SK-N-SH (cell line): ENCODE data around the gene NEK6. TPM values are rescaled to one million over a fixed set of nuclear protein-coding genes. Genes with fewer than 3 reads are reported as not detected.

Source experiments
- CTCF ChIA-PET: fragments of 300-600, 350-600 bp; formaldehyde crosslinking; extraction: SDS; loops from one replicate; lab custom pipeline; 2021; lab: Yijun Ruan, JAX
- POLR2A ChIA-PET: fragments of 350-600 bp; sonication (Branson Sonifier 250); formaldehyde crosslinking; extraction: SDS; loops from one replicate; lab custom pipeline; 2020; ENCODE audit warnings: antibody characterized with exemption, inconsistent platforms; lab: Yijun Ruan, JAX
- DNase-seq: peaks from one replicate; pipeline ENCODE4 v3.0.0; 2012
- H2AFZ ChIP-seq: fragments of 200-600 bp; sonication (generic); 2 replicates; pipeline ENCODE4 v1.8.1; 2016; ENCODE audit warnings: antibody characterized with exemption, mild to moderate bottlenecking, low read depth
- H3F3A ChIP-seq: fragments of 200-600 bp; sonication (generic); replicated peaks from 2 replicates; pipeline ENCODE3; 2016; ENCODE audit warnings: antibody characterized with exemption, mild to moderate bottlenecking; ENCODE audit not compliant: insufficient read depth
- H3K27ac ChIP-seq, 2 experiments: fragments of 200-500 bp in 1 of 2; fragments of 200-600 bp in 1 of 2; sonication (Bioruptor generic) in 1 of 2; sonication (generic), shearing (Covaris generic) in 1 of 2; 2 replicates each; pipeline versions ENCODE4 v1.5.1 to v1.6.1; 2014 to 2016; ENCODE audit warnings: low read depth in 2 of 2, inconsistent platforms in 1 of 2, low read length in 1 of 2, mild to moderate bottlenecking in 1 of 2, mixed read lengths in 1 of 2
- H3K27me3 ChIP-seq: fragments of 200-600 bp; sonication (generic), shearing (Covaris generic); 2 replicates; pipeline ENCODE4 v1.6.1; 2016; ENCODE audit warnings: mixed run types; ENCODE audit not compliant: insufficient read depth
- H3K36me3 ChIP-seq, 2 experiments: fragments of 200-500 bp in 1 of 2; fragments of 200-600 bp in 1 of 2; sonication (Bioruptor generic) in 1 of 2; sonication (generic) in 1 of 2; replicated peaks in 1 of 2; 2 replicates each; pipeline versions ENCODE3 to v1.5.1; 2014 to 2016; ENCODE audit warnings: low read length in 1 of 2, mild to moderate bottlenecking in 1 of 2; ENCODE audit not compliant: insufficient read depth in 2 of 2, control insufficient read depth in 1 of 2
- H3K4me1 ChIP-seq, 2 experiments: fragments of 200-500 bp in 1 of 2; fragments of 200-600 bp in 1 of 2; sonication (Bioruptor generic) in 1 of 2; sonication (generic), shearing (Covaris generic) in 1 of 2; 2 replicates each; pipeline versions ENCODE4 v1.5.1 to v1.6.1; 2014 to 2016; ENCODE audit warnings: low read depth in 1 of 2, low read length in 1 of 2, mixed run types in 1 of 2; ENCODE audit not compliant: insufficient read depth in 2 of 2, control insufficient read depth in 1 of 2
- H3K4me2 ChIP-seq: fragments of 200-600 bp; sonication (generic), shearing (Covaris generic); 2 replicates; pipeline ENCODE4 v1.6.1; 2017; ENCODE audit warnings: mixed run types
- H3K4me3 ChIP-seq, 2 experiments: fragments of 200-500 bp in 1 of 2; fragments of 200-600 bp in 1 of 2; sonication (Bioruptor generic) in 1 of 2; sonication (generic), shearing (Covaris generic) in 1 of 2; 2 replicates each; pipeline versions ENCODE4 v1.5.1 to v1.8.1; 2014 to 2016; ENCODE audit warnings: low read depth in 2 of 2, inconsistent platforms in 1 of 2, low read length in 1 of 2, mild to moderate bottlenecking in 1 of 2, mixed read lengths in 1 of 2, moderate library complexity in 1 of 2
- H3K79me2 ChIP-seq: fragments of 200-600 bp; sonication (generic); 2 replicates; pipeline ENCODE4 v1.8.1; 2017; ENCODE audit warnings: mild to moderate bottlenecking; ENCODE audit not compliant: insufficient read depth
- H3K9ac ChIP-seq: fragments of 200-600 bp; sonication (generic); 2 replicates; pipeline ENCODE4 v1.6.1; 2017; ENCODE audit warnings: mixed run types
- H3K9me2 ChIP-seq: fragments of 200-600 bp; sonication (generic); 2 replicates; pipeline ENCODE4 v1.6.1; 2017; ENCODE audit warnings: mixed run types
- H3K9me3 ChIP-seq: fragments of 200-600 bp; sonication (generic); 2 replicates; pipeline ENCODE4 v1.6.1; 2017; ENCODE audit warnings: mixed run types, mild to moderate bottlenecking, moderate library complexity
- H4K20me1 ChIP-seq: fragments of 200-600 bp; sonication (generic); 2 replicates; pipeline ENCODE4 v1.6.1; 2017; ENCODE audit warnings: mild to moderate bottlenecking, mixed run types; ENCODE audit not compliant: insufficient read depth
- EP300 ChIP-seq, 2 experiments: IDR thresholded peaks; 2 replicates each; pipeline versions ENCODE4 v1.4.0 to v1.6.1; 2012; ENCODE audit warnings: borderline replicate concordance in 1 of 2, low read depth in 1 of 2, low read length in 1 of 2
- FOSL2 ChIP-seq: IDR thresholded peaks from 2 replicates; pipeline ENCODE4 v1.4.0; 2012; ENCODE audit warnings: low read depth, mild to moderate bottlenecking, moderate library complexity, borderline replicate concordance
- FOXJ3 ChIP-seq: sonication (generic); formaldehyde crosslinking; IDR thresholded peaks from 2 replicates; pipeline ENCODE4 v1.5.1; 2020; ENCODE audit warnings: mild to moderate bottlenecking, missing genetic modification reagents
- FOXM1 ChIP-seq: IDR thresholded peaks from 2 replicates; pipeline ENCODE4 v1.4.0; 2012; ENCODE audit warnings: low read depth, mild to moderate bottlenecking
- GABPA ChIP-seq: IDR thresholded peaks from 2 replicates; pipeline ENCODE4 v1.4.0; 2012; ENCODE audit warnings: low read depth, mild to moderate bottlenecking
- GATA2 ChIP-seq: sonication (generic); formaldehyde crosslinking; IDR thresholded peaks from 2 replicates; pipeline ENCODE4 v1.5.0; 2020; ENCODE audit warnings: mild to moderate bottlenecking, missing genetic modification reagents
- JUND ChIP-seq: IDR thresholded peaks from 2 replicates; pipeline ENCODE4 v1.4.0; 2012
- MXI1 ChIP-seq: IDR thresholded peaks from 2 replicates; pipeline ENCODE4 v1.6.1; 2012; ENCODE audit warnings: mild to moderate bottlenecking, low read depth, low read length, improper control_type of control experiment
- NFIC ChIP-seq: IDR thresholded peaks from 2 replicates; pipeline ENCODE4 v1.4.0; 2012; ENCODE audit warnings: borderline replicate concordance
- NRF1 ChIP-seq: IDR thresholded peaks from 2 replicates; pipeline ENCODE4 v1.6.1; 2012; ENCODE audit warnings: low read depth, mild to moderate bottlenecking, low read length
- POLR2AphosphoS5 ChIP-seq: IDR thresholded peaks from 2 replicates; pipeline ENCODE4 v1.6.1; 2012; ENCODE audit warnings: low read depth, low read length
- RCOR1 ChIP-seq: fragments of 150-350 bp; IDR thresholded peaks from 2 replicates; pipeline ENCODE4 v1.6.1; 2017; ENCODE audit warnings: antibody characterized with exemption, low read length
- RFX5 ChIP-seq: IDR thresholded peaks from 2 replicates; pipeline ENCODE4 v1.6.1; 2012; ENCODE audit warnings: mild to moderate bottlenecking, improper control_type of control experiment, low read length
- RXRA ChIP-seq: IDR thresholded peaks from 2 replicates; pipeline ENCODE4 v1.4.0; 2012; ENCODE audit warnings: low read depth, mild to moderate bottlenecking, borderline replicate concordance
- TAF1 ChIP-seq: IDR thresholded peaks from 2 replicates; pipeline ENCODE4 v1.6.1; 2012; ENCODE audit warnings: low read depth, mild to moderate bottlenecking, low read length, moderate library complexity, borderline replicate concordance
- TEAD4 ChIP-seq: IDR thresholded peaks from 2 replicates; pipeline ENCODE4 v1.4.0; 2012; ENCODE audit warnings: mild to moderate bottlenecking, borderline replicate concordance; ENCODE audit not compliant: insufficient read depth
- YY1 ChIP-seq: IDR thresholded peaks from 2 replicates; pipeline ENCODE4 v1.4.0; 2012; ENCODE audit warnings: low read depth, mild to moderate bottlenecking
- WGBS: methylation state at CpG from one replicate; pipeline ENCODE4 v1.1.6; 2017; ENCODE audit warnings: low lambda C conversion rate; 5-methylcytosine and 5-hydroxymethylcytosine counted together
- polyA plus RNA-seq, 3 experiments: library from polyadenylated mRNA; depleted of rRNA; stranded (reverse); fragments of >200 nt; gene quantifications; 2 replicates each; pipeline ENCODE4 v1.2.3, GENCODE V29; 2012
- TF ChIP-seq, protein P1 (sequence below): fragments of 200-600 bp; sonication (generic); IDR thresholded peaks from 2 replicates; pipeline ENCODE4 v1.6.1; 2017; ENCODE audit warnings: antibody characterized with exemption, mild to moderate bottlenecking, moderate library complexity
- TF ChIP-seq, protein P2 (sequence below): IDR thresholded peaks from 2 replicates; pipeline ENCODE4 v1.4.0; 2012; ENCODE audit warnings: low read depth, borderline replicate concordance
- TF ChIP-seq, protein P3 (sequence below): fragments of 150-350 bp; IDR thresholded peaks from 2 replicates; pipeline ENCODE4 v1.6.1; 2017; ENCODE audit warnings: antibody characterized with exemption, low read length, low read depth, borderline replicate concordance
- TF ChIP-seq, protein P4 (sequence below): IDR thresholded peaks from 2 replicates; pipeline ENCODE4 v1.4.0; 2012; ENCODE audit warnings: low read depth, borderline replicate concordance
- TF ChIP-seq, protein P5 (sequence below): IDR thresholded peaks from 2 replicates; pipeline ENCODE4 v1.6.1; 2012; ENCODE audit warnings: mild to moderate bottlenecking, low read depth, low read length, moderate library complexity
- TF ChIP-seq, protein P6 (sequence below): IDR thresholded peaks from 2 replicates; pipeline ENCODE4 v1.4.0; 2012; ENCODE audit warnings: low read depth

The NEK6 gene
- polyA plus RNA-seq, 1 of the 3 experiments (the other 2 are of a cell fraction) = 89.8 TPM

DNA sequence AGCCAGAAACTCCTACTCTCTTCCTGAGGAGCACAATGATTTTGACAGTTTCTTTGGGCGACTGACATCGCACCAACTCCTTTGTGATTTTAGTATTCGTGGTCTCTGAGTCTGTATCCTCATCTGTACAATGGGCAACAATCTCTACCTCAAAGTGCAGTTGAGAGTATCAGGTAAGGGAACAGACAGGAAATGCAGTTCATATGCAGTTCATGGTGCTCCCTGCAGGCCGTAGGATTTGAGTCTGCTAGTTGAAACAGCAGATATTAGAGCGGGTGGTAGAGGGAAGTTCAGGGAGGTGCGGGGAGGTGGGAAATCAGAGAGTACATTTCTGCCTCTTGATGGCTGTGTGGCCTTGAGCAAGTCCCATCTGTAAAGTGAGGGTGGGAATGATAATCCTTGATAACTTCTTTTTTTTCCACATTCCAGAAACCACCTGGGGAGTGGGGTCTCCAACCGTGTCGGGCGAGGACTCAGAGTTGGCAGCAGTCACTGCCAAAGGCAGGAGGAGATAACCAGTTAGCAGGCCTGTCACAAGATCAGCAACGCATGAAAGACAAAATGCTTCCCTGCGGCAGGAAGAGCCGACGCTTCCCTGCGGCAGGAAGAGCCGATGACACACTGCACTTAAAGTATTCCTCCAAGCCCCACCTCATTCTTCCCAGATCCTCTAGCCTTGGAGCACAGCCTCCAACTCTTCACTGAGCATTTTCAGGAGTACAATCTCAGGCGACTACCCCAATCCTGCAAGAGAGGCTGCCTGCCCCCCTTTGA lies 6.0 kb upstream of the NEK6 start:
- H3K79me2 ChIP-seq = no peaks in the 10 kb centered on the region
- CTCF ChIA-PET = no interaction called here
- H3K27ac ChIP-seq = peak overlapping the region in 1 of 2 experiments; percentile 65; a peak in 2 of 4 replicates
- peaks cover 16% of the 10 kb centered on the region for H3F3A ChIP-seq
- H3K4me1 ChIP-seq = peaks cover 3 to 13% of the 10 kb centered on the region in 2 experiments; a peak in 2 of 4 replicates
- no peaks in the 10 kb centered on the region for H3K27me3 ChIP-seq
- H3K4me2 ChIP-seq = peak overlapping the region; percentile 48
- H3K9me3 ChIP-seq = no peaks in the 10 kb centered on the region
- peak overlapping the region; percentile 41 for H3K9ac ChIP-seq
- 33% methylated on average over 16 of the region's 16 CpGs for WGBS
- no peaks in the 10 kb centered on the region for H3K9me2 ChIP-seq
- H3K4me3 ChIP-seq = no peak overlapping the region
- H4K20me1 ChIP-seq = no peaks in the 10 kb centered on the region
- H3K36me3 ChIP-seq = no peaks in the 10 kb centered on the region
- POLR2A ChIA-PET = no interaction called here
- DNase-seq = no peak
- H2AFZ ChIP-seq = peak overlapping the region; percentile 89
- peak; percentile 19; the same call in 1 of the 2 replicates for TF ChIP-seq TAF1
- TF ChIP-seq NRF1 = no peak
- no peak; the same call in 1 of the 2 replicates for TF ChIP-seq JUND
- TF ChIP-seq MXI1 = no peak
- TF ChIP-seq FOXJ3 (CRISPR knock-in tag) = no peak
- TF ChIP-seq RCOR1 = no peak
- TF ChIP-seq NFIC = no peak
- TF ChIP-seq, protein P1, sequence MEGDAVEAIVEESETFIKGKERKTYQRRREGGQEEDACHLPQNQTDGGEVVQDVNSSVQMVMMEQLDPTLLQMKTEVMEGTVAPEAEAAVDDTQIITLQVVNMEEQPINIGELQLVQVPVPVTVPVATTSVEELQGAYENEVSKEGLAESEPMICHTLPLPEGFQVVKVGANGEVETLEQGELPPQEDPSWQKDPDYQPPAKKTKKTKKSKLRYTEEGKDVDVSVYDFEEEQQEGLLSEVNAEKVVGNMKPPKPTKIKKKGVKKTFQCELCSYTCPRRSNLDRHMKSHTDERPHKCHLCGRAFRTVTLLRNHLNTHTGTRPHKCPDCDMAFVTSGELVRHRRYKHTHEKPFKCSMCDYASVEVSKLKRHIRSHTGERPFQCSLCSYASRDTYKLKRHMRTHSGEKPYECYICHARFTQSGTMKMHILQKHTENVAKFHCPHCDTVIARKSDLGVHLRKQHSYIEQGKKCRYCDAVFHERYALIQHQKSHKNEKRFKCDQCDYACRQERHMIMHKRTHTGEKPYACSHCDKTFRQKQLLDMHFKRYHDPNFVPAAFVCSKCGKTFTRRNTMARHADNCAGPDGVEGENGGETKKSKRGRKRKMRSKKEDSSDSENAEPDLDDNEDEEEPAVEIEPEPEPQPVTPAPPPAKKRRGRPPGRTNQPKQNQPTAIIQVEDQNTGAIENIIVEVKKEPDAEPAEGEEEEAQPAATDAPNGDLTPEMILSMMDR = no peak; the same call in 1 of the 2 replicates
- no peak for TF ChIP-seq TEAD4
- TF ChIP-seq POLR2AphosphoS5 = peak; percentile 52; the same call in 1 of the 2 replicates
- TF ChIP-seq FOXM1 = no peak
- TF ChIP-seq, protein P2, sequence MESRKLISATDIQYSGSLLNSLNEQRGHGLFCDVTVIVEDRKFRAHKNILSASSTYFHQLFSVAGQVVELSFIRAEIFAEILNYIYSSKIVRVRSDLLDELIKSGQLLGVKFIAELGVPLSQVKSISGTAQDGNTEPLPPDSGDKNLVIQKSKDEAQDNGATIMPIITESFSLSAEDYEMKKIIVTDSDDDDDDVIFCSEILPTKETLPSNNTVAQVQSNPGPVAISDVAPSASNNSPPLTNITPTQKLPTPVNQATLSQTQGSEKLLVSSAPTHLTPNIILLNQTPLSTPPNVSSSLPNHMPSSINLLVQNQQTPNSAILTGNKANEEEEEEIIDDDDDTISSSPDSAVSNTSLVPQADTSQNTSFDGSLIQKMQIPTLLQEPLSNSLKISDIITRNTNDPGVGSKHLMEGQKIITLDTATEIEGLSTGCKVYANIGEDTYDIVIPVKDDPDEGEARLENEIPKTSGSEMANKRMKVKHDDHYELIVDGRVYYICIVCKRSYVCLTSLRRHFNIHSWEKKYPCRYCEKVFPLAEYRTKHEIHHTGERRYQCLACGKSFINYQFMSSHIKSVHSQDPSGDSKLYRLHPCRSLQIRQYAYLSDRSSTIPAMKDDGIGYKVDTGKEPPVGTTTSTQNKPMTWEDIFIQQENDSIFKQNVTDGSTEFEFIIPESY = no peak
- TF ChIP-seq YY1 = no peak
- TF ChIP-seq GABPA = no peak; the same call in 1 of the 2 replicates
- TF ChIP-seq, protein P3, sequence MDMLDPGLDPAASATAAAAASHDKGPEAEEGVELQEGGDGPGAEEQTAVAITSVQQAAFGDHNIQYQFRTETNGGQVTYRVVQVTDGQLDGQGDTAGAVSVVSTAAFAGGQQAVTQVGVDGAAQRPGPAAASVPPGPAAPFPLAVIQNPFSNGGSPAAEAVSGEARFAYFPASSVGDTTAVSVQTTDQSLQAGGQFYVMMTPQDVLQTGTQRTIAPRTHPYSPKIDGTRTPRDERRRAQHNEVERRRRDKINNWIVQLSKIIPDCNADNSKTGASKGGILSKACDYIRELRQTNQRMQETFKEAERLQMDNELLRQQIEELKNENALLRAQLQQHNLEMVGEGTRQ = no peak
- TF ChIP-seq, protein P4, sequence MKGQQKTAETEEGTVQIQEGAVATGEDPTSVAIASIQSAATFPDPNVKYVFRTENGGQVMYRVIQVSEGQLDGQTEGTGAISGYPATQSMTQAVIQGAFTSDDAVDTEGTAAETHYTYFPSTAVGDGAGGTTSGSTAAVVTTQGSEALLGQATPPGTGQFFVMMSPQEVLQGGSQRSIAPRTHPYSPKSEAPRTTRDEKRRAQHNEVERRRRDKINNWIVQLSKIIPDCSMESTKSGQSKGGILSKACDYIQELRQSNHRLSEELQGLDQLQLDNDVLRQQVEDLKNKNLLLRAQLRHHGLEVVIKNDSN = no peak
- TF ChIP-seq, protein P5, sequence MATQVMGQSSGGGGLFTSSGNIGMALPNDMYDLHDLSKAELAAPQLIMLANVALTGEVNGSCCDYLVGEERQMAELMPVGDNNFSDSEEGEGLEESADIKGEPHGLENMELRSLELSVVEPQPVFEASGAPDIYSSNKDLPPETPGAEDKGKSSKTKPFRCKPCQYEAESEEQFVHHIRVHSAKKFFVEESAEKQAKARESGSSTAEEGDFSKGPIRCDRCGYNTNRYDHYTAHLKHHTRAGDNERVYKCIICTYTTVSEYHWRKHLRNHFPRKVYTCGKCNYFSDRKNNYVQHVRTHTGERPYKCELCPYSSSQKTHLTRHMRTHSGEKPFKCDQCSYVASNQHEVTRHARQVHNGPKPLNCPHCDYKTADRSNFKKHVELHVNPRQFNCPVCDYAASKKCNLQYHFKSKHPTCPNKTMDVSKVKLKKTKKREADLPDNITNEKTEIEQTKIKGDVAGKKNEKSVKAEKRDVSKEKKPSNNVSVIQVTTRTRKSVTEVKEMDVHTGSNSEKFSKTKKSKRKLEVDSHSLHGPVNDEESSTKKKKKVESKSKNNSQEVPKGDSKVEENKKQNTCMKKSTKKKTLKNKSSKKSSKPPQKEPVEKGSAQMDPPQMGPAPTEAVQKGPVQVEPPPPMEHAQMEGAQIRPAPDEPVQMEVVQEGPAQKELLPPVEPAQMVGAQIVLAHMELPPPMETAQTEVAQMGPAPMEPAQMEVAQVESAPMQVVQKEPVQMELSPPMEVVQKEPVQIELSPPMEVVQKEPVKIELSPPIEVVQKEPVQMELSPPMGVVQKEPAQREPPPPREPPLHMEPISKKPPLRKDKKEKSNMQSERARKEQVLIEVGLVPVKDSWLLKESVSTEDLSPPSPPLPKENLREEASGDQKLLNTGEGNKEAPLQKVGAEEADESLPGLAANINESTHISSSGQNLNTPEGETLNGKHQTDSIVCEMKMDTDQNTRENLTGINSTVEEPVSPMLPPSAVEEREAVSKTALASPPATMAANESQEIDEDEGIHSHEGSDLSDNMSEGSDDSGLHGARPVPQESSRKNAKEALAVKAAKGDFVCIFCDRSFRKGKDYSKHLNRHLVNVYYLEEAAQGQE = 0 out of 2 replicates have a peak, but pooled peaks have one; percentile 23
- peak in 1 of 2 experiments; percentile 24; a peak in 1 of 4 replicates for TF ChIP-seq EP300 (IDR thresholded peaks at IDR 0.05; ENCODE audit: borderline replicate concordance in 1 of 2, low read depth in 1 of 2, low read length in 1 of 2)
- no peak for TF ChIP-seq GATA2 (CRISPR knock-in tag)
- TF ChIP-seq RFX5 = no peak
- no peak for TF ChIP-seq RXRA
- TF ChIP-seq, protein P6, sequence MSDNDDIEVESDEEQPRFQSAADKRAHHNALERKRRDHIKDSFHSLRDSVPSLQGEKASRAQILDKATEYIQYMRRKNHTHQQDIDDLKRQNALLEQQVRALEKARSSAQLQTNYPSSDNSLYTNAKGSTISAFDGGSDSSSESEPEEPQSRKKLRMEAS = peak; percentile 75
- TF ChIP-seq FOSL2 = peak; percentile 31; the same call in 1 of the 2 replicates
